GM12878 (cell line): Measurements from ENCODE around the gene LMNTD2.

Source experiments
- CEBPB ChIP-seq, 2 experiments: fragments of 150-350 bp in 1 of 2; IDR thresholded peaks; 2 replicates each; pipeline ENCODE4 v1.6.1; 2012 to 2014; ENCODE audit warnings: low read depth in 2 of 2, low read length in 2 of 2, borderline replicate concordance in 1 of 2, inconsistent platforms in 1 of 2
- HDAC2 ChIP-seq: fragments of 200-600 bp; sonication (generic); IDR thresholded peaks from 2 replicates; pipeline ENCODE4 v1.6.1; 2017
- MYC ChIP-seq: IDR thresholded peaks from 2 replicates; pipeline ENCODE4 v1.6.1; 2011; ENCODE audit warnings: mild to moderate bottlenecking, low read length, moderate library complexity, inconsistent platforms; ENCODE audit not compliant: insufficient read depth, insufficient replicate concordance, insufficient read length, severe bottlenecking
- NR2C2 ChIP-seq: IDR thresholded peaks from 2 replicates; pipeline ENCODE4 v1.6.1; 2011; ENCODE audit warnings: borderline replicate concordance, low read depth; ENCODE audit not compliant: control insufficient read depth, insufficient read length
- SMARCA5 ChIP-seq: fragments of 450-650 bp; IDR thresholded peaks from 2 replicates; pipeline ENCODE4 v1.6.1; 2017; ENCODE audit warnings: mild to moderate bottlenecking
- SRF ChIP-seq, 2 experiments: IDR thresholded peaks; 2 replicates each; pipeline ENCODE4 v1.6.1; 2011; ENCODE audit warnings: low read depth in 2 of 2, low read length in 2 of 2, mild to moderate bottlenecking in 1 of 2, moderate library complexity in 1 of 2
- TF ChIP-seq, protein P1 (sequence below), 3 experiments: IDR thresholded peaks in 2 of 3; conservative IDR thresholded peaks in 1 of 3; 2 replicates each; pipeline ENCODE4 v1.5.1; 2011; ENCODE audit warnings: low read depth in 3 of 3, low read length in 3 of 3, mild to moderate bottlenecking in 3 of 3, control low read depth in 2 of 3, moderate library complexity in 2 of 3, inconsistent platforms in 1 of 3, mixed read lengths in 1 of 3; ENCODE audit not compliant: control insufficient read depth in 2 of 3, insufficient read depth in 1 of 3; ENCODE audit errors: extremely low read depth in 1 of 3
- TF ChIP-seq, protein P2 (sequence below): IDR thresholded peaks from 2 replicates; pipeline ENCODE4 v1.6.1; 2011; ENCODE audit warnings: borderline replicate concordance, low read depth, mild to moderate bottlenecking, moderate library complexity, low read length; ENCODE audit not compliant: insufficient read depth, poor library complexity, severe bottlenecking

- TF ChIP-seq, protein P1, sequence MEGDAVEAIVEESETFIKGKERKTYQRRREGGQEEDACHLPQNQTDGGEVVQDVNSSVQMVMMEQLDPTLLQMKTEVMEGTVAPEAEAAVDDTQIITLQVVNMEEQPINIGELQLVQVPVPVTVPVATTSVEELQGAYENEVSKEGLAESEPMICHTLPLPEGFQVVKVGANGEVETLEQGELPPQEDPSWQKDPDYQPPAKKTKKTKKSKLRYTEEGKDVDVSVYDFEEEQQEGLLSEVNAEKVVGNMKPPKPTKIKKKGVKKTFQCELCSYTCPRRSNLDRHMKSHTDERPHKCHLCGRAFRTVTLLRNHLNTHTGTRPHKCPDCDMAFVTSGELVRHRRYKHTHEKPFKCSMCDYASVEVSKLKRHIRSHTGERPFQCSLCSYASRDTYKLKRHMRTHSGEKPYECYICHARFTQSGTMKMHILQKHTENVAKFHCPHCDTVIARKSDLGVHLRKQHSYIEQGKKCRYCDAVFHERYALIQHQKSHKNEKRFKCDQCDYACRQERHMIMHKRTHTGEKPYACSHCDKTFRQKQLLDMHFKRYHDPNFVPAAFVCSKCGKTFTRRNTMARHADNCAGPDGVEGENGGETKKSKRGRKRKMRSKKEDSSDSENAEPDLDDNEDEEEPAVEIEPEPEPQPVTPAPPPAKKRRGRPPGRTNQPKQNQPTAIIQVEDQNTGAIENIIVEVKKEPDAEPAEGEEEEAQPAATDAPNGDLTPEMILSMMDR (IDR thresholded peaks at IDR 0.05 in 2 of 3, conservative IDR thresholded peaks at IDR 0.05 in 1 of 3; ENCODE audit: control insufficient read depth in 2 of 3, extremely low read depth in 1 of 3, insufficient read depth in 1 of 3, low read depth in 3 of 3, low read length in 3 of 3) = no peak
- TF ChIP-seq CEBPB (IDR thresholded peaks at IDR 0.05; ENCODE audit: borderline replicate concordance in 1 of 2, low read depth in 2 of 2, low read length in 2 of 2) (no peak), HDAC2 (no peak), SMARCA5 (no peak), NR2C2 (no peak), MYC (no peak), SRF (IDR thresholded peaks at IDR 0.05; ENCODE audit: low read depth in 2 of 2, low read length in 2 of 2) (no peak)
- TF ChIP-seq, protein P2, sequence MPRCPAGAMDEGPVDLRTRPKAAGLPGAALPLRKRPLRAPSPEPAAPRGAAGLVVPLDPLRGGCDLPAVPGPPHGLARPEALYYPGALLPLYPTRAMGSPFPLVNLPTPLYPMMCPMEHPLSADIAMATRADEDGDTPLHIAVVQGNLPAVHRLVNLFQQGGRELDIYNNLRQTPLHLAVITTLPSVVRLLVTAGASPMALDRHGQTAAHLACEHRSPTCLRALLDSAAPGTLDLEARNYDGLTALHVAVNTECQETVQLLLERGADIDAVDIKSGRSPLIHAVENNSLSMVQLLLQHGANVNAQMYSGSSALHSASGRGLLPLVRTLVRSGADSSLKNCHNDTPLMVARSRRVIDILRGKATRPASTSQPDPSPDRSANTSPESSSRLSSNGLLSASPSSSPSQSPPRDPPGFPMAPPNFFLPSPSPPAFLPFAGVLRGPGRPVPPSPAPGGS = no peak
These were observed 28.0 kb downstream of the LMNTD2 start for GRCh38 chr11:532527-532985.
